Measurements from ENCODE around the gene INS. TPM values are rescaled to one million over a fixed set of nuclear protein-coding genes. Genes with fewer than 3 reads are reported as not detected.
"Not testable (repeated sequence)": the region's sequence is repeated elsewhere in the genome, so short reads cannot be mapped to it uniquely, and the experiment has no call there.

The INS gene
- total RNA-seq, 2 experiments from 2014 or later, result not detected

DNA sequence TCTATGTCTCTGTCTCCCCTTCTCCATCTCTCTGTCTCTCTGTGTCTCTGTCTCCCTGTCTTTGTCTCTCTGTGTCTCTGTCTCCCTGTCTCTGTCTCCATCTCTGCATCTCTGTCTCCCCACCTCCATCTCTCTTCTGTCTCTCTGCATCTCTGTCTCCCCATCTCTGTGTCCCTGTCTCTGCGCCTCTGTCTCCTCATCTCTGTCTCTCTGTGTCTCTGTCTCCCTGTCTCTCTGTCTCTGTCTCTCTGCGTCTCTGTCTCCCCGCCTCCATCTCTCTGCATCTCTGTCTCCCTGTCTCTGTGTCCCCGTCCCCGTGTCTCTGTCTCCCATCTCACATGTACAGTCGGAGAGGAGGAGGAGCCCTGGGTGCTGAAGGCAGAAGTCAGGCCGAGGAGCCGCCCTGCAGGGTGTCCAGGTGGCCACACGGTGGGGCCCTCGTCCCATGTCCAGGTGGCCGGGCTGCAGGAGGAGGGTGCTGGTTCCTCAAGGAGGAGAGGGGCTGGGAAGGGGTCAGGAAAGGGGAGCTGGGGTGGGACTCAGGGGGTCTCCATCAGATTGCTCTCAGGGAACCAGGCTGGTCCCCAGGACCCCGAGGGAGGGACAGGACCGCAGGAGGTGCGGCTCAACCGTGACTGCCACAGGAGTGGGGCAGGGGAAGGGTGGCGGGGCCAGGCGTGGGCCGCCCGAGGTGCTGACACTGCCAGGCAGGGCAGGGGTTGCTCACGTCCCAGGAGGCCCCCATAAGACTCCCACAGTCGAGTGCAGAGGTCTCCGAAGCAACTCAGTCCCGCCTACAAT, 36.2 kb upstream of the INS start:
- CTCF ChIA-PET, result interaction anchor here (1.3 to 2.6 kb wide), 5 partner anchors 17 to 223 kb away, joined by 3 to 16 read pairs (median 11); no protein-coding TSS in a partner anchor
- no peaks in the 10 kb centered on the region for H3K36me3 Mint-ChIP-seq (ENCODE audit: low read depth)
- H3K4me1 Mint-ChIP-seq (ENCODE audit: low read depth), result peaks cover 5% of the 10 kb centered on the region
- no peak overlapping the region for H3K4me3 Mint-ChIP-seq
- peaks cover 12% of the 10 kb centered on the region for H3K27me3 Mint-ChIP-seq (ENCODE audit: low read depth)
- DNase-seq (peak; percentile 86), ATAC-seq (peak; percentile 88)
- no peak overlapping the region for H3K27ac Mint-ChIP-seq
- POLR2A ChIA-PET, result no interaction called here
- no peaks in the 10 kb centered on the region for H3K9me3 Mint-ChIP-seq (ENCODE audit: insufficient read depth)

- POLR2A ChIA-PET, result no interaction called here
- H3K27ac Mint-ChIP-seq, result no peak overlapping the region
- CTCF ChIA-PET, result interaction anchor here (1.0 to 3.2 kb wide), 3 partner anchors 10 to 110 kb away, joined by 3 to 17 read pairs (median 3); no protein-coding TSS in a partner anchor
These were observed 34.7 kb upstream of the INS start for GRCh38 chr11:2195756-2196088.

GRCh38 chr11:2194877-2195755, 34.1 kb upstream of the INS start:
- ChIA-PET CTCF (interaction anchor here (0.7 to 3.2 kb wide), 12 partner anchors 9 to 682 kb away, joined by 3 to 17 read pairs (median 3); partner anchors contain the start of gene TSPAN32), POLR2A (no interaction called here)
- no peaks in the 10 kb centered on the region for H3K9me3 Mint-ChIP-seq (ENCODE audit: insufficient read depth)
- H3K27me3 Mint-ChIP-seq (ENCODE audit: low read depth), result peaks cover 14% of the 10 kb centered on the region
- H3K36me3 Mint-ChIP-seq (ENCODE audit: low read depth), result no peaks in the 10 kb centered on the region
- DNase-seq (peak; percentile 63), ATAC-seq (peak; percentile 27)
- H3K4me3 Mint-ChIP-seq, result no peak overlapping the region
- H3K4me1 Mint-ChIP-seq (ENCODE audit: low read depth), result peaks cover 5% of the 10 kb centered on the region
- H3K27ac Mint-ChIP-seq, result no peak overlapping the region

More at GRCh38 chr11:2195756-2196088, 34.7 kb upstream of the INS start:
- H3K4me1 Mint-ChIP-seq (ENCODE audit: low read depth), result peaks cover 5% of the 10 kb centered on the region
- H3K36me3 Mint-ChIP-seq (ENCODE audit: low read depth), result no peaks in the 10 kb centered on the region
- H3K27me3 Mint-ChIP-seq (ENCODE audit: low read depth), result peaks cover 14% of the 10 kb centered on the region
- no peak for ATAC-seq
- DNase-seq, result no peak
- no peak overlapping the region for H3K4me3 Mint-ChIP-seq
- no peaks in the 10 kb centered on the region for H3K9me3 Mint-ChIP-seq (ENCODE audit: insufficient read depth)

GRCh38 chr11:2193888-2194595, 33.0 kb upstream of the INS start:
- not testable (repeated sequence) for ATAC-seq

DNA sequence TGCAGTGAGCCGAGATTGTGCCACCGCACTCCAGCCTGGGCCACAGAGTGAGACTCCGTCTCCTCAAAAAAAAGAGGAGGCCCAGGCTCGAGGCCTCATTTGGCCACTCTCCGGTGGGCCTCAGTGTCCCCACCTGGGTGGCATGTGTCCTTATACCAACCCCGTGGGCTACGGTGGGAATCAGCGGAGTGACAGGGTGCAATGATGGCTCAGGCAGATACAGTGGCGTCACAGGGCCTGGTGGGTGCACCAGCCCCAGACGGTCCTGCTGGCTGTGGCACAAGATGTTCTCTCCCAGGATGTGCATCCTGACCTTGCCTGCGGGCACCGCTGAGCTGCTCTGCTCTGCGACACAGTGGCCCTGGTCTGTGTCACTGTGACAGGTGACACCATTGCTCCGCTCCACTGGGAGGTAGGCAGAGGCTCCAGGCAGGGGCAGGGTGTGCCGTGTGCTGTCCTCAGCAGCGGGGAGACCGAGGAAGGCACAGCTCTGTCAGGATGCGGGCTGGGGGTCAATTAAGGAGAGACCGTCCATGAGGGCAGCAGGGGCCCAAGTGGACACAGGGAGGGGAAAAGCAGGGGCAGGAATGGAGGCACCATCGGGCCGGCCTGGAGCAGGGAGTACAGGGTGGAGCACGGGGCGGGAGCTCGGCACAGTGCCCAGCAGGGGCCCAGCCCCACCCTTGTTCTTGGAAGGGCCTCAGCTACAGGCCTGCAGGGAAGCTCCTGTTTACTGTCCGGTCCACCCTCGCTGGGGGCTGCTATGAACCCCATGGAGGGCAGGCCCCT, 32.3 kb upstream of the INS start:
- ATAC-seq, result no peak
- no peak for DNase-seq
- Mint-ChIP-seq H3K27ac (no peak overlapping the region), H3K4me3 (no peak overlapping the region), H3K9me3 (ENCODE audit: insufficient read depth) (no peaks in the 10 kb centered on the region), H3K27me3 (ENCODE audit: low read depth) (peaks cover 14% of the 10 kb centered on the region), H3K36me3 (ENCODE audit: low read depth) (no peaks in the 10 kb centered on the region), H3K4me1 (ENCODE audit: low read depth) (peaks cover 3% of the 10 kb centered on the region)
- ChIA-PET CTCF (interaction anchor here (1.2 to 3.2 kb wide), 4 partner anchors 106 to 224 kb away, joined by 3 to 17 read pairs (median 4); partner anchors contain the start of genes C11orf21 and TSPAN32), POLR2A (no interaction called here)

More at GRCh38 chr11:2193888-2194595, 33.0 kb upstream of the INS start:
- CTCF ChIA-PET, result interaction anchor here (0.7 to 3.2 kb wide), 10 partner anchors 15 to 683 kb away, joined by 3 to 17 read pairs (median 3); partner anchors contain the start of gene TSPAN32
- H3K27ac Mint-ChIP-seq; H3K4me1 Mint-ChIP-seq (ENCODE audit: low read depth); DNase-seq; POLR2A ChIA-PET; H3K9me3 Mint-ChIP-seq (ENCODE audit: insufficient read depth); H3K4me3 Mint-ChIP-seq; H3K36me3 Mint-ChIP-seq (ENCODE audit: low read depth): not testable (repeated sequence)
- H3K27me3 Mint-ChIP-seq (ENCODE audit: low read depth), result peaks cover 14% of the 10 kb centered on the region

DNA sequence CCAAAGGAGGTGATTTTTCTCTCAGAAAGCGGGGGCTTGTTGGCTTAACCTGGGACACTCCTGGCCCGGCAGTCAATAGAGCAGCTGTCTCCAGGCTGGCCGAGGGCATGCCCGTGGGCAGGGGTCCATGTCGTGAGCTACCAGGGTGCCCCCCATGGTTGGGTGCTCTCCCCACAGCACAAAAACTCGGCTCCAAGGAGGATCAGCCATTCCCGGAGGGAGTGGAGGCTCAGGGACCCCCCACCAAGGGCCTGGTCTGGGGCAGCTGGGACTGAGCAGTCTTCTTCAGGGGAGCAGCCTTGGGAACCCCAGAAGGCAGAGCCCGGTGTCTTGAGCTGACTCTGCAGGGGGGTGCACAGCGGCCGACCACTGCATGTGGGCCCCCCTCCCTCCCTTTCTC, 31.4 kb upstream of the INS start:
- ATAC-seq (no peak), DNase-seq (no peak)
- ChIA-PET CTCF (interaction anchor here (1.2 kb wide), 2 partner anchors 107 to 109 kb away, joined by 3 to 4 read pairs; partner anchors contain the start of genes C11orf21 and TSPAN32), POLR2A (no interaction called here)
- Mint-ChIP-seq H3K4me1 (ENCODE audit: low read depth) (peaks cover 3% of the 10 kb centered on the region), H3K9me3 (ENCODE audit: insufficient read depth) (no peaks in the 10 kb centered on the region), H3K4me3 (no peak overlapping the region), H3K27me3 (ENCODE audit: low read depth) (peaks cover 14% of the 10 kb centered on the region), H3K27ac (no peak overlapping the region), H3K36me3 (ENCODE audit: low read depth) (no peaks in the 10 kb centered on the region)

- no peaks in the 10 kb centered on the region for H3K9me3 Mint-ChIP-seq (ENCODE audit: insufficient read depth)
- POLR2A ChIA-PET, result no interaction called here
- ATAC-seq (no peak), DNase-seq (no peak)
- CTCF ChIA-PET, result no interaction called here
- no peak overlapping the region for H3K27ac Mint-ChIP-seq
- H3K4me3 Mint-ChIP-seq, result no peak overlapping the region
- peaks cover 11% of the 10 kb centered on the region for H3K27me3 Mint-ChIP-seq (ENCODE audit: low read depth)
- H3K4me1 Mint-ChIP-seq (ENCODE audit: low read depth), result no peaks in the 10 kb centered on the region
- no peaks in the 10 kb centered on the region for H3K36me3 Mint-ChIP-seq (ENCODE audit: low read depth)
These were observed 30.9 kb upstream of the INS start for GRCh38 chr11:2191883-2192282.

DNA sequence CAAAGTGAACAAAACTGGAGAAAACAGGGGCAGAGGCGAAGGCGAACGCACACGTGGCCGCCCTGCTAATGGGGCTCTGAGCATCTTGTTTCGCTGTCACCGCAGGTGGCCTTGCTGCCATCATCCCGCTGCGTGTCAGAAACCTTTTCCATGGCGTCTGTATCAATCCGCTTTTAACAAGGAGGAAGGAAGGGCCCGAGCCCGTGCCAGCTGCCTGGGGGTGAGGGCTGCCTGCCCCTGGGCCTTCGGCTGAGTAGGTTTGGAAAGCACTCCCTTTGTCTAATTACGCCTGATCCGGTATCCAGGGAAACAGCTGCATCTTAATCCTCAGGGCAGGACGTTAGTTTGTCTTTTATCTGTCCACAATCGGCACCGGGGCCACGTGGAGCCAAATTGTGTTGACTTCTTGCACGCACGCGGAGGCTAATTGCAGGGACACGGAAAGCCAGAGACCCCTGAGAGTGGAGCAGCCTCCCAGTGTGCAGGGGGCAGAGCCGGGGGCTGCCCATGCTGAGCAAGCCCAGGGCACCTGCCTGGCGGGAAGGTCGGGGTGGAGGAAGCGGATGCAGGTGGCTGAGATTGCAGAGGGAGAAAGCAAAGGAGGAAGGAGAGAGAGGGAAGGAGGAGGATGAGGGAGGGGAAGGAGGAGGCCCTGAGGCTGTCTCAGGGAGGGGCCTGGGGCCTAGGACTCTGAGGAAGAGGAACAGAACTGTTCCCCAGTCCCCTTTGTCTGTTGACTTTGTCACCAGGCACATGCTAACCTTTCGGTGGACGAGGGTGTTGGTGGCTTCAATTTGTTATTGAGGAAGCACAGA, 29.9 kb upstream of the INS start:
- H3K36me3 Mint-ChIP-seq (ENCODE audit: low read depth), result no peaks in the 10 kb centered on the region
- H3K27me3 Mint-ChIP-seq (ENCODE audit: low read depth), result peaks cover 5% of the 10 kb centered on the region
- POLR2A ChIA-PET, result no interaction called here
- H3K9me3 Mint-ChIP-seq (ENCODE audit: insufficient read depth), result no peaks in the 10 kb centered on the region
- ATAC-seq (no peak), DNase-seq (no peak)
- H3K27ac Mint-ChIP-seq, result no peak overlapping the region
- no peaks in the 10 kb centered on the region for H3K4me1 Mint-ChIP-seq (ENCODE audit: low read depth)
- CTCF ChIA-PET, result no interaction called here
- H3K4me3 Mint-ChIP-seq, result no peak overlapping the region

GRCh38 chr11:2189938-2190656, 29.1 kb upstream of the INS start:
- H3K36me3 Mint-ChIP-seq (ENCODE audit: low read depth), result no peaks in the 10 kb centered on the region
- no peaks in the 10 kb centered on the region for H3K9me3 Mint-ChIP-seq (ENCODE audit: insufficient read depth)
- CTCF ChIA-PET, result no interaction called here
- no peak overlapping the region for H3K4me3 Mint-ChIP-seq
- POLR2A ChIA-PET, result no interaction called here
- DNase-seq (no peak), ATAC-seq (no peak)
- peaks cover 5% of the 10 kb centered on the region for H3K27me3 Mint-ChIP-seq (ENCODE audit: low read depth)
- H3K4me1 Mint-ChIP-seq (ENCODE audit: low read depth), result no peaks in the 10 kb centered on the region
- no peak overlapping the region for H3K27ac Mint-ChIP-seq

GRCh38 chr11:2188745-2189144, 27.7 kb upstream of the INS start:
- POLR2A ChIA-PET, result no interaction called here
- no peak overlapping the region for H3K27ac Mint-ChIP-seq
- CTCF ChIA-PET, result no interaction called here

More at GRCh38 chr11:2188745-2189144, 27.7 kb upstream of the INS start:
- Mint-ChIP-seq H3K27me3 (ENCODE audit: low read depth) (peaks cover 5% of the 10 kb centered on the region), H3K9me3 (ENCODE audit: insufficient read depth) (no peaks in the 10 kb centered on the region), H3K4me1 (ENCODE audit: low read depth) (no peaks in the 10 kb centered on the region), H3K4me3 (no peak overlapping the region), H3K36me3 (ENCODE audit: low read depth) (no peaks in the 10 kb centered on the region)
- DNase-seq (no peak), ATAC-seq (no peak)
